SJSA1 (cell line): ENCODE results near the gene FFAR2. TPM values are rescaled to one million over a fixed set of nuclear protein-coding genes. Genes with fewer than 3 reads are reported as not detected.
"Not testable (repeated sequence)": the region's sequence is repeated elsewhere in the genome, so short reads cannot be mapped to it uniquely, and the experiment has no call there.

Experiments
- DNase-seq, 2 experiments: peaks; one replicate each; pipeline ENCODE4 v3.0.0-alpha.2; 2015 to 2020; ENCODE audit warnings: low spot score in 2 of 2, low read depth in 1 of 2
- H3K27ac ChIP-seq: fragments of 250-450 bp; sonication (Bioruptor Pico); 2 replicates; pipeline ENCODE4 v1.5.1; 2020; ENCODE audit warnings: mild to moderate bottlenecking, moderate library complexity
- H3K27me3 ChIP-seq: fragments of 250-450 bp; sonication (Bioruptor Pico); replicated peaks from 2 replicates; pipeline ENCODE4 v1.5.1; 2020; ENCODE audit warnings: mild to moderate bottlenecking, moderate library complexity
- H3K36me3 ChIP-seq: fragments of 250-450 bp; sonication (Bioruptor Pico); 2 replicates; pipeline ENCODE4 v1.5.1; 2020; ENCODE audit warnings: mild to moderate bottlenecking
- H3K4me1 ChIP-seq: fragments of 250-450 bp; sonication (Bioruptor Pico); replicated peaks from 2 replicates; pipeline ENCODE4 v1.6.1; 2021; ENCODE audit warnings: mild to moderate bottlenecking
- H3K4me3 ChIP-seq: fragments of 250-450 bp; sonication (Bioruptor Pico); 2 replicates; pipeline ENCODE4 v1.5.1; 2020; ENCODE audit warnings: mild to moderate bottlenecking
- H3K9me3 ChIP-seq: fragments of 250-450 bp; sonication (Bioruptor Pico); replicated peaks from 2 replicates; pipeline ENCODE4 v1.5.1; 2020; ENCODE audit warnings: mild to moderate bottlenecking
- total RNA-seq: library from RNA; depleted of rRNA; stranded (reverse); fragments of >200 nt; shearing (Covaris generic); gene quantifications from 2 replicates; pipeline ENCODE4 v1.2.3, GENCODE V29; 2014

The FFAR2 gene
- total RNA-seq, 1 experiment from 2014 or later, result not detected

DNA sequence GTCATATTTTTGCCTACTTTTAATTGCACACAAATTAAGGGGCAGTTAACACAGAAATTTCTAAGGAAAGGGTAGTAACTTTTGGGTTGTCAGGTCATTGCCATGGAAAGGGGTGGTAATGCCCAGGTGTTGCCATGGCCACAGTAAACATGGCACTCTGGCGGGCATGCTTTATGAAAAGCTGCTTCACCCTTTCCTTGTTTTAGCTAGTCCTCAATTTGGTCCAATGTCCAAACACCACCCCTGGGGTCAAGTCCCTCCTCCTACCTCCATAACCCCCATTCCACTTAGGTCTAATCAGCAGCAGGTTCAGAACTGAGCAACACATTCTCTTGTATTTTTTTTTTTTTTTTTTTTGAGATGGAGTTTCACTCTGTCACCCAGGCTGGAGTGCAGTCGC, 6.6 kb downstream of the FFAR2 start:
- H3K4me1 ChIP-seq, result no peaks in the 10 kb centered on the region
- no peak for DNase-seq
- H3K27me3 ChIP-seq, result no peaks in the 10 kb centered on the region
- no peak overlapping the region for H3K27ac ChIP-seq
- H3K4me3 ChIP-seq, result no peak overlapping the region
- no peaks in the 10 kb centered on the region for H3K9me3 ChIP-seq
- no peaks in the 10 kb centered on the region for H3K36me3 ChIP-seq

DNA sequence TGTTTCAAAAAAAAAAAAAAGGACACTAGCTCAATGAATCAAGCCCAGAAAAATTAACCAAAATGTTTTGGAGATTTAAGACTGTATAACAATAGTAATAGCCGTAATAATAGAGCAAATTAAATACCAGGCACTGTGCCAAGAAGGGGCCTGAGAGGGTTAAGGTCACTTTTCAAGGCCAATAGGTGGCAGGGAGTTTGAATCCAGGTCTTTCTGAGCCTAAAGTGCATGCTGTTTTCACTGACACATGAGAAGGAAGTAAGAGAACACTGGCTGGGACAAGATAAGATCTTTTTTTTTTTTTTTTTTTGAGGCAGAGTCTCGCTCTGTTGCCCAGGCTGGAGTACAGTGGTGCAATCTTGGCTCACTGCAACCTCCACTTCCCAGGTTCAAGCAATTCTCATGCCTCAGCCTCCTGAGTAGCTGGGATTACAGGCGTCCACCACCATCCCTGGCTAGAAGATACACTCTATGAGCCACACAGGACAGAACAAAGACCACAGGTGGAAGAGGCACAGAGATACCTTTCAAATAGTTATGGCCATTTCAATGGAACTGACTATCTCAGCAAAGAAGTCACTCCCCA, 7.7 kb downstream of the FFAR2 start:
- Histone ChIP-seq H3K4me1 (no peaks in the 10 kb centered on the region), H3K4me3 (no peak overlapping the region), H3K9me3 (no peaks in the 10 kb centered on the region), H3K36me3 (no peaks in the 10 kb centered on the region), H3K27me3 (no peaks in the 10 kb centered on the region), H3K27ac (no peak overlapping the region)
- DNase-seq, result no peak

DNA sequence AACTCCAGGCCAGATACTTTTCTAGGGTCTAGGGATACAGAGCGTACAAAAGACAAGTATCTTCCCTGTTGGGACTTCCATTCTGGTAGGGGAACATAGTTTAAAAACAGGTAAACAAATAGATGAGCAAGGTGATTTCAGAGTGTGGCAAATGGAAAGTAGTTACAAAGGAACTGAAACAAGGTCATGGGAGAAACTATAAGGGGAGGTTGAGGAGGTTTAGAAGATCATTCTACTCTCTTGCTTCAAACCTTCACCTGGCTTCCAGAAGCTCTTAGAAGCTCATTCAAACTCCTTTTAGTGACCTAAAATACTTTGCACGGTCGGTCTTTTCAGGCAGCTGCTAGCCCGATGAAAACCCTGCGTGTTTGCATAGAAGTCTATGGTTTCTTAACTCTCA, 9.1 kb downstream of the FFAR2 start:
- no peak overlapping the region for H3K27ac ChIP-seq
- H3K4me3 ChIP-seq, result no peak overlapping the region
- no peaks in the 10 kb centered on the region for H3K27me3 ChIP-seq
- no peaks in the 10 kb centered on the region for H3K9me3 ChIP-seq
- no peaks in the 10 kb centered on the region for H3K36me3 ChIP-seq
- no peak for DNase-seq
- no peaks in the 10 kb centered on the region for H3K4me1 ChIP-seq

DNA sequence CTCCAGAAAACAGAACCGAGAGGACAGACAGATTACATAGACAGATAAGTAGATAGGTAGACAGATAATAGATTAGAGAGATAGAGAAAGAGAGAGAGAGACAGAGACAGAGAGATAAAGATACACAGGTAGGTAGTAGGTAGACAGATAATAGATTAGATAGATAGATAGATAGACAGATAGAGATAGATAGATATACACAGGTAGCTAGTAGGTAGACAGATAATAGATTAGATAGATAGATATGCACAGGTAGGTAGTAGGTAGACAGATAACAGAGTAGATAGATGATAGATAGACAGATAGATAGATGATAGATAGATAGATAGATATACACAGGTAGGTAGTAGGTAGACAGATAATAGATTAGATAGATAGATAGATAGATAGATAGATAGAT, 10.1 kb downstream of the FFAR2 start:
- H3K4me3 ChIP-seq, result no peak overlapping the region
- H3K4me1 ChIP-seq, result no peaks in the 10 kb centered on the region
- H3K27me3 ChIP-seq, result no peaks in the 10 kb centered on the region; the same call in 1 of the 2 replicates
- H3K9me3 ChIP-seq, result no peaks in the 10 kb centered on the region
- no peak overlapping the region for H3K27ac ChIP-seq
- no peaks in the 10 kb centered on the region for H3K36me3 ChIP-seq
- no peak for DNase-seq

DNA sequence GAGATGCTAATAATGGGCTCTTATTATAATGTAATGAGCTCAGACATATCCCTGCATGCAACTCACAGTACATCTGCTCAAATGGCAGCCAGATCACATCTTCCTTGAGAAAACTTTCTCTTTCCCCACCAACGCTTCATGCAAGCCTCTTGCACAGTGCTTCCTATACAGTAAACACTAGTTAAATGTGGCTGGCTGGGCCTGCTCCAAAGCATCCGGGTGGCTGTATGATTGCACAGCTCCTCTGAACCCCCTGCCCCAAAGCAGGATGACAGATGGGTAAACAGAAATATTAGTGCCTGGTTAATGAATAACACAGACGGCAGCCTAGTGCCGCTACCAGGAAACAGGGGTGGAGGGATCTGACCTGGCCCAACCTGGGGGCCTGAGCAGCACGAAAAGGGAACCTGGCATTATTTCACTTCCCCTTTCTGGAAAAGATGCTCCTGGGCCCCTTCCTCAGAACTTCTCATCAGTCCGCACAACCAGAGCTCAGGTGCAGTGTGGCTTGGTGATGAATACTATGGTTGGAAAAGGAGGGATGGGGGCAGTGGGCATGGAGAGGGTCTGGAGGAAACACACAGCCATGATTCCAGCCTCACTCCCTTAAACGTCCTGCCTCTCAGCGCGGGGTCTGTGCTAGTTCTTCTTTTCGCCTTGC, 10.8 kb downstream of the FFAR2 start:
- DNase-seq, result no peak
- no peaks in the 10 kb centered on the region; the same call in 1 of the 2 replicates for H3K27me3 ChIP-seq

DNA sequence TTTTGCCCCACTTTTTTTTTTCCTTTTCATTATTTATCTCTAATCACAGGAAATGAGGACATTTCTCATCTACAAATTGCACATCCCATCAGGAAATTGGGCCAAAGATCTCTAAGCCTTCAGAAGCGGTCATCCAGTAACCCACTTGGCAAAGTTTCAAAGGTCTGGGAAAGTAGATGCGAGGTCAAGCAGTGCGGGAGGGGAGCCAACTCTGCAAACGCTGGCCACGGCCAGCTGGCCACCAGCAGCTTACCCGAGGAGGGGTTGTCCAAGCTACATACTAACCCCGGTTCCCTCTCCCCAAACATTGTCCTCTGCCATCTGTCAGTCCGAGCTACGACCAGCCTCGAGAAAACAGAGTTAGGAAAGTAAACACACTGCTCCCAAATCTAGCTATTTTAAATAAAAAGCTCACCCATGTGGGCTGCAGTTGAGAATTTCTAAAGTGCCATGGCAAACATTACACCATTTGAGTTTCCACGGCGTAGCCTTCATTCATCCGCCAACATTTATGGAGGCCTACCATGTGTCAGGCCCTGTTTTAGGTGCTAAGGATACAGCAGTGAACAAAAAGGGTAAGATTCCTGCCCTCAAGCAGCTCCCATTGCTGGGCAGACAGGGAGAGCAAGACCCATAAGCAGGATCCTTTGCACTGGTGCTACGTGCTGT, 11.5 kb downstream of the FFAR2 start:
- no peak for DNase-seq
- Histone ChIP-seq H3K4me3 (no peak overlapping the region), H3K9me3 (no peaks in the 10 kb centered on the region), H3K27me3 (no peaks in the 10 kb centered on the region; the same call in 1 of the 2 replicates), H3K4me1 (no peaks in the 10 kb centered on the region), H3K36me3 (no peaks in the 10 kb centered on the region), H3K27ac (no peak overlapping the region)

More for the DNA sequence above, 10.8 kb downstream of the FFAR2 start:
- Histone ChIP-seq H3K36me3 (no peaks in the 10 kb centered on the region), H3K9me3 (no peaks in the 10 kb centered on the region), H3K4me3 (no peak overlapping the region), H3K4me1 (no peaks in the 10 kb centered on the region), H3K27ac (no peak overlapping the region)

DNA sequence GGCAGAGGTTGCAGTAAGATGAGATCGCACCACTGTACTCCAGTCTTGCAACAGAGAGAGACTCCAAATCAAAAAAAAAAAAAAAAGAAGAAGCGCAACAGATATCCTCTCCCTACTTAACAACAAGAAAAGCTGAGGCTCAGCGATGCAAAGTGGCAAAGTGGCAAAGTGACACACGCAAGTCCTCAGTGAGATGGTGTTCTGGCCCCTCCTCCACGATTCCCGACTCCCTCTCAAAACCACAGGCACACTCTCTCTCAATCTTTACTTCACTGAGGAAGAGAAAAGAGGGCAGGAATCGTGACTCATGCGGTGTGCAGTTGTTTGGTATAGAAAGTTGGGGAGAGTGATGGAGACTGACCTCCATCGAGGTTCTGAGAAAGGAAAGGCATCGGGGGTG, 12.6 kb downstream of the FFAR2 start:
- Histone ChIP-seq H3K27me3 (no peaks in the 10 kb centered on the region; the same call in 1 of the 2 replicates), H3K9me3 (no peaks in the 10 kb centered on the region), H3K4me1 (no peaks in the 10 kb centered on the region), H3K36me3 (no peaks in the 10 kb centered on the region), H3K27ac (no peak overlapping the region), H3K4me3 (no peak overlapping the region)
- DNase-seq, result no peak

DNA sequence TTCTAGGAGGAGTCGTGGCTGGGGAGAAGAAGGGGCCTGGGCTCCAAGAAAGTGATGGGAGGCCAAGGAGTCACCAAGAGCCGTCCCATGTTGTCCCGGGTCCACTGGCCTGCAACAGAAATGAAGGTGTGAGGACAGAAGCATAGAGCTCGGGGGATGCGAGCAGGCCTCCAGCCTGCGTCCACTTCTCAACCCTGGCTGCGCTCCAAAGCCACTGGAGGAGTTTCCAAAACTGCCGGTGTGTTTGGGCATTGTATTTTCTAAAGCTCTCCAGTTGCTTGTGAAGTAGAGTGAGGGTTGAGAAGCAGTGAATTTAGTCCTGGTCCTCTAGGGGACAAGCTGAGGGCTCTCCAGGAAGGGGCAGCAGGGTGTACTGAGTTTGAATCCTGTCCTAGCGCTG, 13.0 kb downstream of the FFAR2 start:
- H3K4me3 ChIP-seq, result no peak overlapping the region
- no peaks in the 10 kb centered on the region for H3K36me3 ChIP-seq
- DNase-seq, result no peak
- H3K4me1 ChIP-seq, result no peaks in the 10 kb centered on the region
- no peaks in the 10 kb centered on the region; the same call in 1 of the 2 replicates for H3K27me3 ChIP-seq
- no peak overlapping the region for H3K27ac ChIP-seq
- no peaks in the 10 kb centered on the region for H3K9me3 ChIP-seq

DNA sequence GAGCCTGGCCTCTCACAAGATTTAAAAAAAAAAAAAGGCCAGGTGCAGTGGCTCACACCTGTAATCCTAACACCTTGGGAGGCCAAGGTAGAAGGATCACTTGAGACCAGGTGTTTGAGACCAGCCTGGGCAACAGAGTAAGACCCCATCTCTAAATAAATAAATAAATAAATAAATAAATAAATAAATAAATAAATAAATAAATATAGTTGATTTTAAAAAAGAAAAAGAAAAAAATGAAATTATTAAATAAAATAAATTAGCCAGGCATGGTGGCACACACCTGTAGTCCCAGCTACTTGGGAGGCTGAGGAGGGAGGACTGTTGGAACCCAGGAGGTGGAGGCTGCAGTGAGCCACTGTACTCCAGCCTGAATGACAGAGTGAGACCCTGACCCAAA, 13.7 kb downstream of the FFAR2 start:
- H3K4me3 ChIP-seq, H3K4me1 ChIP-seq, H3K36me3 ChIP-seq, H3K27ac ChIP-seq, H3K9me3 ChIP-seq, DNase-seq, H3K27me3 ChIP-seq: not testable (repeated sequence)

DNA sequence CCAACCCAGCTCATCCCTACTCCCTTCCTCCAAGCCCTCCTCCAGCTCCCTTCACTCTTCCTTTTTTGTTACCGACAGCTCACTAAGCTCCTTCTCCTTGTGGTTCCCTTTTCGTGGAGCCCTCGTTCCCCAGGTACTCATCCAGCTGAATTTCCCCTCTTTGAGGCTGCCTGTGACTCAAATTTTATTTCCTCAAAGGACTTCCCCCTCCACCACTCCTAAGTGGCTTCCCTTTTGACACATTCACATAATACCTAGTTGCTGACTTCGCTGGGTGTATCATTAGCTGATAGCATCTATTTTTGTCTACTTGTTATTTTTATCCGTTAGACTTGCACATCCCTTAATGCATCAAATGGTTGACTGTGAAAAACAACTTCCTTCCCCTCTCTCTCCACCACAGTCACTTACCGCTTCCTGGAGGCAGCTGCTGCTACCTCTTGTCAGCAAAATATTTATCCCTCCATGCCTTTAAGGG, 14.5 kb downstream of the FFAR2 start:
- Histone ChIP-seq H3K27me3 (no peaks in the 10 kb centered on the region; the same call in 1 of the 2 replicates), H3K36me3 (no peaks in the 10 kb centered on the region), H3K9me3 (no peaks in the 10 kb centered on the region), H3K27ac (no peak overlapping the region), H3K4me1 (no peaks in the 10 kb centered on the region), H3K4me3 (no peak overlapping the region)
- no peak for DNase-seq

DNA sequence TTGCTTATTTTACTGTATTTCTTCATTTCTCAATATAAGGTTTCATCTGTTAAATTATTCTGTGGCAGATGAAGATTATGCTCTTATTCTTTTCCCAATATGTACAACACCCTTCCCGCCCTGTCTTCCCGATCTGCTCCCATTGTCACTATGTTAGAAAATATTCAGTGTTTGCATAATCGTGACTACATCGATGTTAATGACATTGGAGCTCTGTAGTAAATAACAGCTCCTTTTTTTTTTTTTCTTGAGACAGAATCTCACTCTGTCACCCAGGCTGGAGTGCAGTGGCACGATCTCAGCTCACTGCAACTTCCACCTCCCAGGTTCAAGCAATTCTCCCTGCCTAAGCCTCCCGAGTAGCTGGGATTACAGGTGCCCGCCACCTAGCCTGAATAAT, 14.9 kb downstream of the FFAR2 start:
- not testable (repeated sequence) for DNase-seq, H3K9me3 ChIP-seq, H3K36me3 ChIP-seq

DNA sequence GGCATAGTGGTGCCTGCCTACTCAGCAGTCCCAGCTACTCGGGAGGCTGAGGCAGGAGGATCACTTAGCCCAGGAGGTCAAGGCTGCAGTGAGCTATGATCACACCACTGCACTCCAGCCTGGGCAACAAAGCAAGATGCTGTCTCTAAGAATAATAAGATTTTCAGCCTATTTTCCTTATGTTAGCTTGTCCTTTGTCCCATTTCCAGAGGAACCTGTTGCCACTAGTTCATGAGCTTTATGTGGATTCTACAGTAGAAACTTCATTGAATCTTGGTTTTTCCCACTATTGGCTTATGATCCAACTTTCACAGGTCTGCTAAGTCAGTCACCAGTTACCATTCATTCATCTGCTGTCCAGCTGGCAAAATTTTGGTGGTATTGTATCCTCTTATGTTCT, 18.2 kb downstream of the FFAR2 start:
- H3K4me1 ChIP-seq, result no peaks in the 10 kb centered on the region
- H3K36me3 ChIP-seq, result no peaks in the 10 kb centered on the region
- no peak overlapping the region for H3K27ac ChIP-seq
- no peak for DNase-seq
- H3K27me3 ChIP-seq, result no peaks in the 10 kb centered on the region; the same call in 1 of the 2 replicates
- no peak overlapping the region for H3K4me3 ChIP-seq
- H3K9me3 ChIP-seq, result no peaks in the 10 kb centered on the region

More for the DNA sequence above, 14.9 kb downstream of the FFAR2 start:
- not testable (repeated sequence) for H3K27me3 ChIP-seq, H3K4me3 ChIP-seq, H3K4me1 ChIP-seq, H3K27ac ChIP-seq

DNA sequence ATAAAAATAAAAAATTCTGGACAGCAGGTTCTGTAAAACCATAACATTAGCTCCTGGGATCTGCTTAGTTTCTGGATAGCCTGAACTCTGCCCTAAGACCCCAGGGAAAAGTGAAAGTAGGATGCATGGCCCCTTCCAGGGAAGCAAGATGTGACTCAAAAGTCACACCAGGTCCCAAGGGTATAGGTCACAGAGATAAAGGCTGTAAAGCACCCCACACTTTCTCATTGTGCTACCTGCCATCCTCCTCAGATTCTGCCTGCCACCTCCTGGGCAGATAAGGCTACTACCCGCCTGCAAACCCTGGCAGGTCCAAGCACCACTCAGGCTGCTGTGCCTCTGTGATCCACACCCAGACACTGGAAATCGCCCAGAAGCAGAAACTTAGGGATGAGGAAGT, 20.6 kb downstream of the FFAR2 start:
- Histone ChIP-seq H3K4me3 (no peak overlapping the region), H3K36me3 (no peaks in the 10 kb centered on the region), H3K9me3 (no peaks in the 10 kb centered on the region), H3K27ac (no peak overlapping the region), H3K4me1 (no peaks in the 10 kb centered on the region), H3K27me3 (no peaks in the 10 kb centered on the region; the same call in 1 of the 2 replicates)
- no peak for DNase-seq

DNA sequence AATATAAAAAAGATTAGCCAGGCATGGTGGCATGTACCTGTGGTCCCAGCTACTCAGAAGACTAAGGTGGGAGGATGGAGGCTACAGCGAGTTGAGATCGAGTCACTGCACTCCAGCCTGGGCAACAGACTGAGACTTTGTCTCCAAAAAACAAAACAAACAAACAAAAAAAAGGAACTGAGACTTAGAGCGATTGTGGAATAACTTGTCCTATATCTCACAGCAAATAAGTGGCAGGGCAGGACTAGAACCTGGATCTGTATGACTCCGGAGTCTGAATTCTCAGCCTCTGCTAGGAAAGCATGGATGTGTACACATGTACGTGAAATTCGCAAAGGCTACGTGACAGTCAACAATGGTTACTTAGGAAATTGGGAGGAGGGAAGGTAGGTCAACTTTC, 22.1 kb downstream of the FFAR2 start:
- Histone ChIP-seq H3K27me3 (no peaks in the 10 kb centered on the region; the same call in 1 of the 2 replicates), H3K27ac (no peak overlapping the region), H3K4me1 (no peaks in the 10 kb centered on the region), H3K36me3 (no peaks in the 10 kb centered on the region), H3K9me3 (no peaks in the 10 kb centered on the region), H3K4me3 (no peak overlapping the region)
- DNase-seq, result no peak
